Loucy (cell line): ENCODE measurements around the gene PDE4C.

Experiments used
- CTCF ChIP-seq: fragments of 200-600 bp; sonication (generic); conservative IDR thresholded peaks from 2 replicates; pipeline ENCODE4 v1.5.1; 2014; ENCODE audit warnings: mild to moderate bottlenecking, antibody characterized with exemption, low read length
- EZH2phosphoT487 ChIP-seq: fragments of 200-600 bp; IDR thresholded peaks from 2 replicates; pipeline ENCODE4 v1.6.1; 2018; ENCODE audit warnings: antibody characterized with exemption, mild to moderate bottlenecking, moderate library complexity, borderline replicate concordance

- no peak for TF ChIP-seq EZH2phosphoT487
- TF ChIP-seq CTCF = no peak
Observed at GRCh38 chr19:18230941-18231734, 4.9 kb upstream of the PDE4C start.
